Measurements from ENCODE around the gene RAD51B. TPM values are rescaled to one million over a fixed set of nuclear protein-coding genes. Genes with fewer than 3 reads are reported as not detected.

Gene RAD51B
- total RNA-seq, 1 experiment from 2014 or later = 29.9 TPM

DNA sequence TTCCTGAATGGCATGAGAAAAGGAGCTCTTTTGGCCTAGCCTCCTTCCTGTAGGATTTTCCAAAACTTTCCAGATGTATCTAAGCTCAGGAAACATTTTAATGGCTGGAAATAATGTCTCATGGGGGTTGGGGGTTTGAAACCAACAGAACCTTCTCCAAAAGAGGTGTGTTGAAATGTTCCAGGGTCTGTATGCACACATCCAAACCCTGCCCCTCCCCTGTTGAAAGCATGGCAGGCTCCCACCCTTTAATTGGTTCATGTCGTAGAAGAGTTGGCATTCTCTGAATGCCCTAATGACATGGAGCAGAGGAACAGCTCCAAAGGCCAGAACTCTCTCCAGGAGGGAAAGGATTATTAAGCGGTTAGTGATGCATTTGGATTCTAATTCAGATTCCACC is 620.1 kb downstream of the RAD51B start:
- no peaks in the 10 kb centered on the region for H3K27me3 ChIP-seq (ENCODE audit: insufficient read depth, low read depth)
- TF ChIP-seq EZH2 (IDR thresholded peaks at IDR 0.05; ENCODE audit: low read depth) = no peak
- BruUV-seq (replicated peaks) = no TSS peak

DNA sequence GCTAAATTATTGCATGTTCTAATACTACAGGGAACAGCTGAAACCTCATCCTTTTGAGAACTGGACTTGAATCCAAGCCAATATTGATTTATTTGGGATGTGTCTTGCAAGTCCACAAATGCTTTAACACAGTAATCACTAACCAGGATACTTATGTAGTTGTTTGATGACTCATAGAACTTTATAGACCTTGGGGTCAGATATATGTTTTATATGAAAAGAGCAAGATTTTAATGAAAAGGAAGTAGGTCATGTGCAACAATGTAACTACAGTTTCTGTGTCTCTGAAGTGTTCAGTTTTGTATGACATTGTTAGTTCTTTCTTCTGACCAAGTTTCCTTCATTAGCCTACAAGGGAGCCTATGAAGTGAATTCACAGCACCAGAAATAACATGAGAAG is 621.2 kb downstream of the RAD51B start:
- POLR2A ChIA-PET (ENCODE audit: unreplicated experiment) = no interaction called here
- H3K27ac ChIP-seq = no peak overlapping the region
- no peak overlapping the region for H3K4me3 ChIP-seq
- H3K27me3 ChIP-seq (ENCODE audit: insufficient read depth, low read depth) = no peaks in the 10 kb centered on the region
- intact Hi-C loops (cut with micrococcal nuclease; ENCODE audit: unreplicated experiment) = no loop called here
- DNase-seq = peak in 1 of 2 experiments; percentile 72
- H3K4me1 ChIP-seq (replicated peaks; ENCODE audit: insufficient read depth) = peaks cover 6% of the 10 kb centered on the region
- BruUV-seq (replicated peaks) = no TSS peak
- no peaks in the 10 kb centered on the region for H3K9me2 ChIP-seq (ENCODE audit: insufficient read depth)
- no peaks in the 10 kb centered on the region for H3K79me2 ChIP-seq (ENCODE audit: low read depth)
- H2AFZ ChIP-seq = no peak overlapping the region
- H3K9me3 ChIP-seq (ENCODE audit: insufficient read depth, low read depth) = no peaks in the 10 kb centered on the region; the same call in 1 of the 2 replicates
- peaks cover 3% of the 10 kb centered on the region; the same call in 1 of the 2 replicates for H3F3A ChIP-seq (ENCODE audit: insufficient read depth, low read depth)
- no peak overlapping the region for H3K4me2 ChIP-seq
- H3K36me3 ChIP-seq (ENCODE audit: low read depth) = no peaks in the 10 kb centered on the region
- CTCF ChIA-PET = no interaction called here
- H4K20me1 ChIP-seq (ENCODE audit: insufficient read depth) = no peaks in the 10 kb centered on the region
- no peak for TF ChIP-seq EZH2 (IDR thresholded peaks at IDR 0.05; ENCODE audit: low read depth)
- TF ChIP-seq, protein P1, sequence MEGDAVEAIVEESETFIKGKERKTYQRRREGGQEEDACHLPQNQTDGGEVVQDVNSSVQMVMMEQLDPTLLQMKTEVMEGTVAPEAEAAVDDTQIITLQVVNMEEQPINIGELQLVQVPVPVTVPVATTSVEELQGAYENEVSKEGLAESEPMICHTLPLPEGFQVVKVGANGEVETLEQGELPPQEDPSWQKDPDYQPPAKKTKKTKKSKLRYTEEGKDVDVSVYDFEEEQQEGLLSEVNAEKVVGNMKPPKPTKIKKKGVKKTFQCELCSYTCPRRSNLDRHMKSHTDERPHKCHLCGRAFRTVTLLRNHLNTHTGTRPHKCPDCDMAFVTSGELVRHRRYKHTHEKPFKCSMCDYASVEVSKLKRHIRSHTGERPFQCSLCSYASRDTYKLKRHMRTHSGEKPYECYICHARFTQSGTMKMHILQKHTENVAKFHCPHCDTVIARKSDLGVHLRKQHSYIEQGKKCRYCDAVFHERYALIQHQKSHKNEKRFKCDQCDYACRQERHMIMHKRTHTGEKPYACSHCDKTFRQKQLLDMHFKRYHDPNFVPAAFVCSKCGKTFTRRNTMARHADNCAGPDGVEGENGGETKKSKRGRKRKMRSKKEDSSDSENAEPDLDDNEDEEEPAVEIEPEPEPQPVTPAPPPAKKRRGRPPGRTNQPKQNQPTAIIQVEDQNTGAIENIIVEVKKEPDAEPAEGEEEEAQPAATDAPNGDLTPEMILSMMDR (conservative IDR thresholded peaks at IDR 0.05) = no peak

More for the DNA sequence above, 620.1 kb downstream of the RAD51B start:
- Histone ChIP-seq H3K79me2 (ENCODE audit: low read depth) (no peaks in the 10 kb centered on the region), H3K4me1 (replicated peaks; ENCODE audit: insufficient read depth) (peaks cover 6% of the 10 kb centered on the region), H3K9me2 (ENCODE audit: insufficient read depth) (no peaks in the 10 kb centered on the region), H4K20me1 (ENCODE audit: insufficient read depth) (no peaks in the 10 kb centered on the region), H3K4me3 (no peak overlapping the region), H3K36me3 (ENCODE audit: low read depth) (no peaks in the 10 kb centered on the region), H3F3A (ENCODE audit: insufficient read depth, low read depth) (peaks cover 3% of the 10 kb centered on the region; the same call in 1 of the 2 replicates), H3K9me3 (ENCODE audit: insufficient read depth, low read depth) (no peaks in the 10 kb centered on the region; the same call in 1 of the 2 replicates), H3K27ac (no peak overlapping the region), H2AFZ (no peak overlapping the region), H3K4me2 (no peak overlapping the region)
- no peak for DNase-seq
- intact Hi-C loops (cut with micrococcal nuclease; ENCODE audit: unreplicated experiment) = no loop called here
- ChIA-PET CTCF (no interaction called here), POLR2A (ENCODE audit: unreplicated experiment) (interaction anchor here (0.6 kb wide), 1 partner anchor 31 kb away, joined by 4 read pairs; no protein-coding TSS in a partner anchor)

DNA sequence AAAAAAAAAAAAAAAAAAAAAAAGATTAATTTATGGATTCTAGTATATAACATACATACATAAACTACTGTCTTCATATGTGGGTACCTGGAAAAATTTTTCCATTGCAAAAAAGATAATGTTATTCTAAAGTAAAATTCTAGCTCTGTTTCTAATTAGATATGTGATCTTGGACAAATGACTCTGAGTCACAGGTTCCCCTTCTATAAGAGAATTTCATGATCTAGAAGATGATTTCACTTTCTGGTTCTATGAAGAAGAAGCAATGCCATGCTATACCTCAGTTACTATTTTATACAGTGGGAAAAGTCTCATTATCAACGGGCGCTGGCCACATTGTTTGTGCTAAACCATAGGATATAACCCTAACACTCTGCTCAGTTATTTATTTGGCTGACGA is 622.0 kb downstream of the RAD51B start:
- Histone ChIP-seq H3K4me1 (replicated peaks; ENCODE audit: insufficient read depth) (peaks cover 6% of the 10 kb centered on the region), H4K20me1 (ENCODE audit: insufficient read depth) (no peaks in the 10 kb centered on the region), H3K4me2 (no peak overlapping the region), H3K27me3 (ENCODE audit: insufficient read depth, low read depth) (no peaks in the 10 kb centered on the region), H3K9me2 (ENCODE audit: insufficient read depth) (no peaks in the 10 kb centered on the region), H3K27ac (no peak overlapping the region), H3K9me3 (ENCODE audit: insufficient read depth, low read depth) (no peaks in the 10 kb centered on the region), H3K36me3 (ENCODE audit: low read depth) (no peaks in the 10 kb centered on the region), H3K79me2 (ENCODE audit: low read depth) (no peaks in the 10 kb centered on the region), H3F3A (ENCODE audit: insufficient read depth, low read depth) (peaks cover 3% of the 10 kb centered on the region; the same call in 1 of the 2 replicates), H2AFZ (no peak overlapping the region), H3K4me3 (no peak overlapping the region)
- ChIA-PET POLR2A (ENCODE audit: unreplicated experiment) (no interaction called here), CTCF (no interaction called here)
- intact Hi-C loops (cut with micrococcal nuclease; ENCODE audit: unreplicated experiment) = no loop called here
- no peak for DNase-seq
- BruUV-seq (replicated peaks) = no TSS peak
- TF ChIP-seq EZH2 (IDR thresholded peaks at IDR 0.05; ENCODE audit: low read depth) = no peak
- TF ChIP-seq, protein P1 (conservative IDR thresholded peaks at IDR 0.05) = no peak
